HG03520 (cell line): Measurements from ENCODE around the gene EYS.

Source experiments
- ATAC-seq: cut with Tn5 transposase; IDR thresholded peaks from one replicate; pipeline ENCODE4 v1.9.1; 2021; ENCODE audit warnings: mild to moderate bottlenecking, moderate library complexity; ENCODE audit not compliant: unreplicated experiment

EYS gene

GRCh38 chr6:65707126-65707826 is at the start of gene EYS:
EYS (minus strand) TSS chr6:65707226; CDS start chr6:65495410, 211,816 bp downstream.
- no peak for ATAC-seq

GRCh38 chr6:65746302-65746701 is 39.3 kb upstream of the EYS start:
- no peak for ATAC-seq

GRCh38 chr6:65745614-65746013 is 38.6 kb upstream of the EYS start:
- ATAC-seq, result no peak

GRCh38 chr6:65728879-65729479 is 22.0 kb upstream of the EYS start:
- no peak for ATAC-seq

- ATAC-seq, result no peak
Observed at GRCh38 chr6:65719101-65719500, 12.1 kb upstream of the EYS start.

- no peak for ATAC-seq
Observed at GRCh38 chr6:65711531-65711930, 4.5 kb upstream of the EYS start.

GRCh38 chr6:65709099-65709830 is 2.2 kb upstream of the EYS start:
- no peak for ATAC-seq

- ATAC-seq, result no peak
Observed at GRCh38 chr6:65708162-65708561, 1.1 kb upstream of the EYS start.

- ATAC-seq, result no peak
Observed at GRCh38 chr6:65706436-65706835, 590 bp downstream of the EYS start.

GRCh38 chr6:65701325-65701724 is 5.7 kb downstream of the EYS start:
- no peak for ATAC-seq

- no peak for ATAC-seq
Observed at GRCh38 chr6:65700561-65700960, 6.5 kb downstream of the EYS start.

- ATAC-seq, result no peak
Observed at GRCh38 chr6:65692109-65692508, 14.9 kb downstream of the EYS start.

GRCh38 chr6:65680232-65680631 is 26.8 kb downstream of the EYS start:
- no peak for ATAC-seq

GRCh38 chr6:65671922-65672321 is 35.1 kb downstream of the EYS start:
- ATAC-seq, result no peak

- no peak for ATAC-seq
Observed at GRCh38 chr6:65667916-65668656, 38.9 kb downstream of the EYS start.

GRCh38 chr6:65650086-65650485 is 56.9 kb downstream of the EYS start:
- no peak for ATAC-seq

GRCh38 chr6:65649392-65649791 is 57.6 kb downstream of the EYS start:
- no peak for ATAC-seq

GRCh38 chr6:65646544-65646943 is 60.5 kb downstream of the EYS start:
- no peak for ATAC-seq

- ATAC-seq, result no peak
Observed at GRCh38 chr6:65642776-65643175, 64.2 kb downstream of the EYS start.

GRCh38 chr6:65638047-65638831 is 68.8 kb downstream of the EYS start:
- ATAC-seq, result no peak
